NB4 (cell line): Measurements from ENCODE around the gene GRID2.

Source experiments
- MYC ChIP-seq: IDR thresholded peaks from 2 replicates; pipeline ENCODE4 v1.6.1; 2011; ENCODE audit warnings: low read depth, low read length
- POLR2A ChIP-seq: IDR thresholded peaks from 2 replicates; pipeline ENCODE4 v1.6.1; 2011; ENCODE audit warnings: mild to moderate bottlenecking; ENCODE audit not compliant: insufficient read length; ENCODE audit errors: extremely low read depth
- TF ChIP-seq, protein P1 (sequence below): IDR thresholded peaks from one replicate; pipeline ENCODE4 v1.5.1; 2012; ENCODE audit warnings: low read depth, low read length

DNA sequence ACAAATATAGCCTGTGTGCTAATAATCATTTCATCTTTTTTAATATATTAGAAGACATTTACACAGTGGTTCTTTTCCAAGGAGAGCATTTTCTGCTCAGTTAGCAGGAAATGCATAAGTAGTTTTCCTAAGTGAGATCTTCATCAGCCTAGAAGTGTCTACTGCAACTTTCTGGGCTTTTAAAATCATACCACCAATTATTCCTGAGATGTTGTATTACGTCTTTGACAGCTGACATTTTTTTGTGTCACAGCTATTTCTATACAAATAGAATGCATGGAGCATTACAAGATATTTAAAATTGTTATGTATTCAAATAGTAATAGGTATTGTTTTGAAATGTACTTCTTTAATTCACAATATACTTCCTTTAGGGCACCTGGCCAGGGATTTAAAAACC is 158.0 kb downstream of the GRID2 start:
- TF ChIP-seq, protein P1, sequence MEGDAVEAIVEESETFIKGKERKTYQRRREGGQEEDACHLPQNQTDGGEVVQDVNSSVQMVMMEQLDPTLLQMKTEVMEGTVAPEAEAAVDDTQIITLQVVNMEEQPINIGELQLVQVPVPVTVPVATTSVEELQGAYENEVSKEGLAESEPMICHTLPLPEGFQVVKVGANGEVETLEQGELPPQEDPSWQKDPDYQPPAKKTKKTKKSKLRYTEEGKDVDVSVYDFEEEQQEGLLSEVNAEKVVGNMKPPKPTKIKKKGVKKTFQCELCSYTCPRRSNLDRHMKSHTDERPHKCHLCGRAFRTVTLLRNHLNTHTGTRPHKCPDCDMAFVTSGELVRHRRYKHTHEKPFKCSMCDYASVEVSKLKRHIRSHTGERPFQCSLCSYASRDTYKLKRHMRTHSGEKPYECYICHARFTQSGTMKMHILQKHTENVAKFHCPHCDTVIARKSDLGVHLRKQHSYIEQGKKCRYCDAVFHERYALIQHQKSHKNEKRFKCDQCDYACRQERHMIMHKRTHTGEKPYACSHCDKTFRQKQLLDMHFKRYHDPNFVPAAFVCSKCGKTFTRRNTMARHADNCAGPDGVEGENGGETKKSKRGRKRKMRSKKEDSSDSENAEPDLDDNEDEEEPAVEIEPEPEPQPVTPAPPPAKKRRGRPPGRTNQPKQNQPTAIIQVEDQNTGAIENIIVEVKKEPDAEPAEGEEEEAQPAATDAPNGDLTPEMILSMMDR, result no peak
- TF ChIP-seq POLR2A (no peak), MYC (no peak)
